ENCODE data around the gene PHLPP1.

DNA sequence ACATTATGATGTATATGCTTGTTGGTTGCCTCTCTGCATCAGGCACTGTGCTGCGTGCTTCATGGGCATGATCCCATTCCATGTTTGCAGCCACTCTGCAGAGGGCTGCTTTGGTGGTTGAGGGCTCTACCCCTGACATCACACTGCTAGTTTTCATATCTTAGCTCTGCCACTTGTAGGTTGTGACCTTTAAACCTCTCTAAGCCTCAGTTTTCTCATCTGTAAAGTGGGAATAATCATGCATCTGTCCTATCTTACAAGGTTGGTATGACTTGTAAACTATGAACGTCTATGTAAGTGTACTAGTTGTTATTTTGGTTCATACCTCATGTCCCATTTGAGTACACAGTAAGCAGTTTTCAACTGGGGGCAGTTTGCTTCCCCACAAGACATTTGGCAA, 260.4 kb downstream of the PHLPP1 start:
- TF ChIP-seq, protein P1, sequence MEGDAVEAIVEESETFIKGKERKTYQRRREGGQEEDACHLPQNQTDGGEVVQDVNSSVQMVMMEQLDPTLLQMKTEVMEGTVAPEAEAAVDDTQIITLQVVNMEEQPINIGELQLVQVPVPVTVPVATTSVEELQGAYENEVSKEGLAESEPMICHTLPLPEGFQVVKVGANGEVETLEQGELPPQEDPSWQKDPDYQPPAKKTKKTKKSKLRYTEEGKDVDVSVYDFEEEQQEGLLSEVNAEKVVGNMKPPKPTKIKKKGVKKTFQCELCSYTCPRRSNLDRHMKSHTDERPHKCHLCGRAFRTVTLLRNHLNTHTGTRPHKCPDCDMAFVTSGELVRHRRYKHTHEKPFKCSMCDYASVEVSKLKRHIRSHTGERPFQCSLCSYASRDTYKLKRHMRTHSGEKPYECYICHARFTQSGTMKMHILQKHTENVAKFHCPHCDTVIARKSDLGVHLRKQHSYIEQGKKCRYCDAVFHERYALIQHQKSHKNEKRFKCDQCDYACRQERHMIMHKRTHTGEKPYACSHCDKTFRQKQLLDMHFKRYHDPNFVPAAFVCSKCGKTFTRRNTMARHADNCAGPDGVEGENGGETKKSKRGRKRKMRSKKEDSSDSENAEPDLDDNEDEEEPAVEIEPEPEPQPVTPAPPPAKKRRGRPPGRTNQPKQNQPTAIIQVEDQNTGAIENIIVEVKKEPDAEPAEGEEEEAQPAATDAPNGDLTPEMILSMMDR (IDR thresholded peaks at IDR 0.05) = no peak
- TF ChIP-seq POLR2A (IDR thresholded peaks at IDR 0.05) (no peak), POLR2AphosphoS5 (IDR thresholded peaks at IDR 0.05) (no peak)
